CD4-positive, alpha-beta T cell treated with Interleukin-10 for 1 hour (primary cell): Measurements from ENCODE around the gene ATL2.
"Not testable (repeated sequence)": the region's sequence is repeated elsewhere in the genome, so short reads cannot be mapped to it uniquely, and the experiment has no call there.

Experiments used
- DNase-seq: peaks from one replicate; pipeline ENCODE4 v3.0.0-alpha.2; 2020

The ATL2 gene

DNA sequence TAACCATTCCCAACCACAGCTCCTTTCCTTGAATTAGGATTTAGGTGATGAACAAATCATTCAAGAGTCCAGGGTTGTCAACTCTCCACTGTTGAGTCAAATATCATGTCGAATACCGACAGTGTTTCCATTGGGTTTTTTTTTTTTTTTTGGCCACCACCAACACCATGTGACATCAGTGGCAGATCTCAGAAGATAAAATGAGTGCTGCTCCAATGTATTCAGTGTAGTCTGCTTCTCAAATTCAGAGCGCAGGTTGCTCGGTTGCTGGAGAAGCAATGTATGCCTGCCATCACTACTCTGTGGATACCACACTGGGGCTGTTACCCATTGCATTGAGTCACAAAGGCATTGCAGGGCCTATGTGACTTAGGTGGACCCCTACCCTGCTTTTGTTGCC, 10.8 kb upstream of the ATL2 start:
- peak; percentile 22 for DNase-seq

DNA sequence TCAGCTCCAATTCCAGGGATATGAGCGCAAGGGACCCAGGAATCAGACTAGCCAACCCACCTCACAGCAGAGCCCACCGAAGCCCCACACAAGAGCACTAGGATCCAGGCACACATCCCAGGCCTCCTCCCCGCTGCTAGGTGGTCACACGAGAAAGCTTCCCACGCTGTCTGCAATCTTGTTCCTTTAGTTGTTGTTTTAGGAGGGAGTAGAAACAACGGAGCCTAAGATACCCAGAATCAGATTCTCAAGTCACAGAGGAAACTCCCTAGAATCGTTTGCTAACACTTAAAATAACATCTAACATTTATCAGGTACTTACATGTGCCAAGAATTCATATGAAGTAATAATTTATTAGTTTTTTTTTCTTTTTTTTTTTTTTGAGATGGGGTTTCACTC, 9.7 kb upstream of the ATL2 start:
- no peak for DNase-seq

DNA sequence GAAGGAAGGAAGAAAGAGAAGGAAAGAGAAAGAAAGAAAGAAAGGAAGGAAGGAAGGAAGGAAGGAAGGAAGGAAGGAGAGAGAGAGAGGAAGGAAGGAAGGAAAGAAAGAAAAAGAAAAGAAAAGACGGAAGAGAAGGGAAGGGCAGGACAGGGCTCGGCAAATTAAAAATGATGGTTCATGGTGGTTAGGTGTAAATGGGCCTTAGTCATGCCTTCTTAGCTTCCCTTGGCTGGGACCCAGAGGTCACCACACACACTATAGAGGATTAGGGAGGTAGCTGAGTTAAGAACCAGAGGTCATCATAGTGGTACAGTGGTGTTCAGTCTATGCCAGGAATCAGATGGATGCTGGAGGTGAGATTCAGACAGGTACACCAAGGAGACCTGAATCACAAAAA, 9.3 kb upstream of the ATL2 start:
- DNase-seq, result no peak

DNA sequence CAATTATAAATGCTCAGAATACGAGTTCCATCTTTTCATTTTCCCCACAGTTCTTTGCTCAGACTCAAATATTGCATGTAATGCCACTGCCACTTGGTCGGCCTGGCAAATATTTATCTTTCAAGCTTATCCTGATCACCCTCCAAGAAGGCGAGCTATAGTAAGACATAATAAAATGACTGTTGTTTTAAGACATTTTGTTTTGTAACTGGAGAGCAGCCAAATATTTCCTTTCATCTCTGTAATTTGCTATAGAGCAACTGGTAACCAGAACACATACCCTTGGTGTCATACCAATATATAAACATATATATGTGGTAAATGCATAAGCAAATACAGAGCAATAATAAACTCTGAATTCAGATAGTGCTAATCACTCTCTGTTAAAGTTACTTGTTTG, 7.3 kb upstream of the ATL2 start:
- DNase-seq, result no peak

DNA sequence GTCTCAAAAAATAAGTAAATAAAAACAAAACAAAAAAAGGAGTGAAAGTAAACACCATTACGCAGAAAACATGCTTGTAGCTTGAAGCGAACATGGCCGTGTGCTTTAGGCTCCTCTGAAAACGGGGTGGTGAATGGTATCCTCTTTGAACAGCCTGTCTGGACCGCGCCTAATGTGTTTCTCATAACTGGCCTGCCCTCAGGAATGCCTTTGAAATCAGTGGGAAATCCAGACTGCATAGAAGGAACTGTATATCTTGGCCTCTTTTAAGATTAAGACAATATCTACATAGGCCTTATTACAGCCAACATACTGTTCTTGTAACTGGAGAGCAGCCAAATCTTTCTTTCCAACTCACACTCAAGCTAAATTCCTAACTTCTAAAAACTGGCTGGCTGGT, 6.7 kb upstream of the ATL2 start:
- not testable (repeated sequence) for DNase-seq

DNA sequence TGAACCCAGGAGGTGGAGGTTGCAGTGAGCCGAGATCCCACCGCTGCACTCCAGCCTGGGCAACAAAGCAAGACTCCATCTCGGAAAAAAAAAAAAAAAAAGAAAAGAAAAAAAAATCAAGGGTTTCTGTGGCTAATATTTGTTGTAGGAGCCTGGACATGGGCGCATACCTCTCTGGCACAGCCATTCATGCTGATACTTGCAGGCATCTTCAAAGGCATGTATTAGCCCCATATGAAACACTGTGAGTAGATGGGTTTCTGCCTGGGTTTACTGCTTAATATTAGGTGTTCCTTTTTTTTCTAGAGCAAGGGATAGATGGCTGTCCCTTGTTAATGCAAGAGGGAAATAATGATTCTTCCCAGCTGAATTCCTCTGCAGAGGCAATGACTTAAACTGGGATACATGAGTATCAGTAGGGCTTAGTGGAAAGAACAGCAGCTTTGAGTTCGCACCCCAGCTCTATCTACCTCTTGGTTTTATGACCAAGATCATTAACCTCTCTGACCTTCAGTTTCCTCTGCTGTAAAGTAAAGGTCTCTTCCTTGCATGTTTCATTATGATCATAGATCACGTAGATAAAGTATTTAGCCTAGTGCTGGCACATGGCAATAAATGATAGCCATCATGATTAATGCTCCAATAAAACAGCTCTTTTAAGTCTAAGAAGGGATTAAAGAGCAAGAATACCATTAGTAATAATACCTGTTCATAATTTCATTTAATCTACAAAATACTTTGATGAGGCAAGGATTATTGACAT, 4.5 kb upstream of the ATL2 start:
- no peak for DNase-seq

DNA sequence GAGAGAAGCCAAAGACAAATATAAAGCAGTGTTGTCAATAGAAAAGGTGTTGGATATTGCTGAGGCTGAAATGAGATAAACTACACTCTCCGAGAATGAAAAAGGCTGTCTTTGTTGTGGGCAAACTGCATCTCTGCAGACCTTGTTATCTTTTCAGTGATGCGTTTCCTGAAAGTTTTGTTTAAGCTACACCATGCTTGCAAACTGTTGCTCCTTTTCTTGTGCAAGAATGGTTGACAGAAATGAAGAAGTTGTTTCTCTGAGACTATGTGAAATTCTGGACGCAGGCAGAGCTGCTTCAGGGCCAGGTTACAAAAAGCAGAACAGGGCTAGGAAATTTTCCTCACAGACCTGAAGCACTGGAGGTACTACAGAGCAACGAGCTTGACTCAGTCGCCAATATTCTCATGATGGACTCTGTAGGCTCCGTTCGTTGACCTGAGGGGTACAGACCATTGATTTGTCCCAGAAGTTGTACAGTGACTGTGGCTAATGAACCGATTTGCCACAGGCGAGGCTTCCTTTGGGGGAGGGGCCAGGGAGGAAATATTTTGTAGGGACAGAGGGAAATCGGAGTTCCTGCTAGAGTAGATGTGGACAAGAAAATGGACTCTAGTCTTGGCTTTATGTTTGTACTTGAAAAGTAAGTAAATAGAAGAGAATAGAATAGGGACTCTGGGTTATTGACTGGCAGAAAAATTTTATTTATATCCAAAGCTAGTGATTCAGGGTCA, 3.5 kb upstream of the ATL2 start:
- peak; percentile 48 for DNase-seq

DNA sequence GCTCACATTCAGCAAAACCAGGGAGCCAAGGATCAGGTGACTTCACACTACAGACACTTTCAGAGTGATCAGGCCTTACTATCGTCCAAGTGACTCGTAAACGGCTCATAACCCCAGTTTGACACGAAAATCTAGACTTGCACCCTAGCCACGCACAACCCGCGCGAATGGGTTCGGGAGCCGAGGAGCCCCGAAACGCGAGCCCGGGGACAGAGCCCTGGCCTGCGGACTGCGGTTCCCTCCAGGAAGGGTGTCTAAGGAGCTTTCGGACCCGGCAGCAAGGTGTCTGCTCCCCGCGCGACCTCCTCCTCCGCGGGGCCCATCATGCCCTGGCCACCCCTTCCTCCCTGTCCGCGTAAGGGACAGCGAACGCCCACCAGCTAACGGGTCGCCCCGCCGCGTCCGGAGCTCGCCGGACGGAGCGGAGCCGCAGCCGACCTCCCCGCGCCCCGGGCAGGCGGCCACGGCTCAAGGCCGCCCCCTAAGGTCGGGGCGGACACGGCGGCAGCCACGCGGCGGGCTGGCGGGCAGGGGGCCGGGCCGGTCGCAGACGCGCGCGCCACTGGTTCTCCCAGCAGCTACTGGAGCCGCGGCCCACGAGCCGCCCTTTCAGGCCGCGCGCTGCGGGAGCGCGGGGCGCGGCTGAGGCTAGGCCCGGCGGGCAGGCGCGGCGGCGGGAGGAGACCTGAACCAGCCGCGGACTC, 575 bp downstream of the ATL2 start:
- peak; percentile 63 for DNase-seq

DNA sequence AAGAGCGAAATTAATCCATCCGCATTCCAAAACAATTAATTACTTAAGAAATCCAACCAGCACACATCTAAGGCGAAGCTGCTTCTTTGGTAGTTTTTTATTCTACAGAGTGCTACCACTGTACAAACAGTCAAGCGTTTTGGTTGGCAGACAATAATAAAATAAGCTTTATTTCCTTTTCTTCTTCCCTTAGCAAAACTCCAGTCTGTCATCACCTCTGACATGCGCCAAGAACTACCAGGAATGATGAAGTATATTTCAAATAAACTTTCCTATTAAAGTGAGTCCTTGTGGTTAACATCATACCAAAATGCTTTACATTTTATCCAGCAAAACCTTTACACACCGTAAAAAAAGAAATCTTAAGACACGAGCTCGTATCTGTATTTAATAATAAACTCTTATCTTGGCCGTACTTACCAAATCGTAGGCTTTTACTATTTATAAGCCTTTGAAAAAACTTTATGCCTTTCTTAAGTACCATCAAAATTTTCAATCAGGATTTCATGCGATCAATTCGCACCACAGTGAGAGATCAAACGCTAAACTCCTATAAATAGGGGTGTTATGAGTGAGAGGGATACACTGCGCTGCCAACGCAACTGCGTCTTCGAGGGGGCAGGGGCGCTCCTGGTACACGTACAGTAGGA, 1.3 kb downstream of the ATL2 start:
- no peak for DNase-seq

DNA sequence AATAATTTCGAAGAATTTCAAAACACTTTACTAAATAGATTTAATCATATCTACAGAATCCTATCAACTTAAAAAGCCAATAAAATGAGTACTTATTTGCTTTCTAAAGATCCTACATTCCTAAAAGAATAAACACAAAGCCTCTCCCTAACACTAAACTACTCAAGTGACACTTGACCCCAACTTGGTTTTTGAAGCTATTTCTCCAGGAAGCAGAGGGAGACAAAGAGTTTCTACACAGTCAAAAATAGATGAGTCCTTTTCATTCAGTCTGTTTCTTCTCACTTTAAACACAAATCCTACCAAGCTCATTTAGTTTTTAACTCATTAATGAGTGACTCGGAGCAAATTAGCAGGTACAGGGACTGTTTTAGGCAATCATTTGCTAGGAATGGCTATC, 2.1 kb downstream of the ATL2 start:
- DNase-seq, result no peak

DNA sequence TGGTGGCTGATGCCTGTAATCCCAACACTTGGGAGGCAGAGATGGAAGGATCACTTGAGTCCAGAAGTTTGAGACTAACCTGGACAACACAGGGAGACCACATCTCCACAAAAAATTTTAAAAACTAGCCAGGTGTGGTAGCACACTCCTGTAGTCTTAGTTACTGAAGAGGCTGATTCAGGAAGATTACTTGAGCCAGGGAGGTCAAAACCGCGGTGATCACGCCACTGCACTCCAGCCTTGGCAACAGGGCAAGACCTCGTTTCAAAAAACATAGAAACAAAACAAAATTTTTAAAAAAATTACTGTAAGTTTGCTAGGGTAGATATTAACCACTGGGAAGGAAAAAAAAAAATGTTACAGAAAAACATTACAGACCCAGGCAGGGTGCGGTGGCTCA, 5.8 kb downstream of the ATL2 start:
- DNase-seq, result no peak

DNA sequence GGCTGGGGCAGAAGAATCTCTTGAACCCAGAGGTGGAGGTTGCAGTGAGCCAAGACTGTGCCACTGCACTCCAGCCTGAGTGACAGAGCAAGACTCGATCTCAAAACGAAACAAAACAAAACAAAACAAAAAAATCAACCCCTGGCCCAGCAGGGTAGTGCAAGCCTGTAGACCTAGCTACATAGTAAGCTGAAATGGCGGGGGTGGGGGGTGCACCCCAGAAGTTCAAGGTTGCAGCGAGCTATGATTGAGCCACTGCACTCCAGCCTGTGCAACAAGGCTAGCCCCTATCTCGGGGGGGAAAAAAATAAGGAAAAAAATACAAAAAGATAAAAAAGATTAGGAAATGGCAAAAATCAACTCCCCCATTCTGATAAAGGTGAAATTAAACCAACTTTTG, 6.4 kb downstream of the ATL2 start:
- DNase-seq, result no peak

DNA sequence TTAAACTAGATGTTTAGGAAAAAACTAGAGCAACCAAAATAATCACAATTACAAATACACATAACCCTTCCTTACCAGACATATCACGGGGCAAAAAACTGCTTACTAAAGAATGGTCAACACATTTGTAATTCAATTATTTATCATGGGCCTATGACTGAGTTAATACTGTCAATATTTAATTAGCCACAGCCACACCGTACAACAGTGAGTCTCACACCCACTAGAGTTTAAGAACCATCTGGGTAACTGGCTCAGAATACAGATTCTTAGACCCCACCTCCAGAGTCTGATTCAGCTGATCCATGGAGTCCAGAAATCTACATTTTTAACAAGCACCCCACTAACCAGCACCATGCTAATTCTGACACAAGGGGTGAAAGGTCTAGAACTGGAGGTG, 14.8 kb downstream of the ATL2 start:
- DNase-seq, result no peak

DNA sequence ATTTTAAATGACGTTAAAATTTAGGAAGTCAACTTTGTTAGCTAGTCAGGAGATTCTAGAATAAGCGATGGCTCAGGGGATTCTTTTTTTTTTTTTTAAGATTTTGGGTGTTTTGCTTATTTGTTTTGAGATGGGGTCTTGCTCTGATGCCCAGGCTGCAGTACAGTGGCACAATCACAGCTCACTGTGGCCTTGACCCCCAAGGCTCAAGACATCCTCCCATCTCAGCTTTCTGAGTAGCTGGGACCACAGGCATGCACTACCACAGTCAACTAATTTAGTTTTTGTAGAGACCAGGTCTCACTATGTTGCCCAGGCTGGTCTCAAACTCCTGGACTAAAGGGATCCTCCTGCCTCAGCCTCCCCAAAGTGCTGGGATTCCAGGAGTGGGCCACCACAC, 16.9 kb downstream of the ATL2 start:
- no peak for DNase-seq

DNA sequence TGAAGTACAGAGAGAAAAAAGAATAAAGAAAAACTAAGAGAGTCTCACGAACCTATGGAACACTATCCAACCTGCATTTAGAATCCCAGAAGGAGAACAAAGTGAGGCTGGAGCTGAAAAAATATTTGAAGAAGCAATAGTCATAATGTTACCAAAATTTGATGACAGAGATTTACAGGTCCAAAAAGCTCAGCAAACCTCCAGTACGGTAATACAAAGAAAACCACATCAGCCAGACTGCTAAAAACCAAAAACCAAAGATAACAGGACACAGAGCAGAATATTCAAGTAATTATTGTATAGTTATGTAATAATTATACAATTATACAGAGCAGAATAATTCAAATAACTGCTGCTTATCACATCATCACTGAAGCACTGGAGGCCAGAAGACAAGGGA, 23.7 kb downstream of the ATL2 start:
- peak; percentile 8 for DNase-seq

DNA sequence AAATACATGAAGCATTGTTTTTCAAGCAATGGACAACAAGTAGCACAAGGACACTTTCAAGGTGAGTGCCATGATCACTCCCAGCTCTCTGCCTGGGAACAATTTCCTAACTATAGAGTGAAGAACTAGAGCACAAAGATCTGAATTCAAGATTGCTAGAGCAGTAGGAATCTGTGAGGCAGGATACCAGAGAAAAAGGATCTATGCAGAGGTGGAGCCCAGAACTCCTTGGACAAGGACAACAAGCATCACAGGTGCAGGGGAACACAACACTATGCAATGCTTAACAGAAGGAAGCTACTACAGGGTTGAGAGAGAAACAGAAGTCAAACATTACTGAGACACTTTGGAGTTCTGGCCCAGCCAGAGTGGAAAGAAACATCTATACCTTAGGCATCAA, 24.7 kb downstream of the ATL2 start:
- no peak for DNase-seq

DNA sequence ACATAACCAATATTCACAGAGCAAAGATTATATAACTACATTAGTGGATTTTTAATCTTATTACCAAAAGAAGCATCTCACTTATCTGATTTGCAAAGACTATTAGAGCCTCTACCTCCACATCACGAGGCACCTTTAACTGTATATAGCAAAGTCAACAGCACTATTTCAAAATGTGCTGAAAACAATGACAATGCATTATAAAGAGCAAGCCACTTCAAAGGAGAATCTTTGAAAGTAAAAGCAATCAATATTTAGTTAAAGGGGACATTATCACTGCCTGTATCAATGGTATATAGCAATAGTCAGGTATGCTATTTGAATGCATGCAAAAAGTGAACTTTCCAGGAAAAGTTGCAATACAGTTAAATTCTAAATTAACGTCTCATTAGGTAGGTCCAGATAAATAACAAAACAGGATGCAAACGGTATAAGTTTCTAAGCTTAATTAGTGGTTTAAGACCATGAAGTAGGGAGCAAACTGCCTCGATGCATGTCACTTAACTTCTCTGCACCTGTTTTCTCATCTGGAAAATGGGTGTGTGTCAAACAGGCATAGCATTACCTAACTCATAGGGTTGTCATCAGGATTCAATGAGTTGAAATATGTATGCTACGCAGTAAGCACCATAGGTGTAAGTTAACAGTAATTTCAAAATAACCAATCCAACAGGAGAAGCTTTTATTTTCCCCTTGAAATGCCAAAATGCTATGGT, 31.6 kb downstream of the ATL2 start:
- no peak for DNase-seq

DNA sequence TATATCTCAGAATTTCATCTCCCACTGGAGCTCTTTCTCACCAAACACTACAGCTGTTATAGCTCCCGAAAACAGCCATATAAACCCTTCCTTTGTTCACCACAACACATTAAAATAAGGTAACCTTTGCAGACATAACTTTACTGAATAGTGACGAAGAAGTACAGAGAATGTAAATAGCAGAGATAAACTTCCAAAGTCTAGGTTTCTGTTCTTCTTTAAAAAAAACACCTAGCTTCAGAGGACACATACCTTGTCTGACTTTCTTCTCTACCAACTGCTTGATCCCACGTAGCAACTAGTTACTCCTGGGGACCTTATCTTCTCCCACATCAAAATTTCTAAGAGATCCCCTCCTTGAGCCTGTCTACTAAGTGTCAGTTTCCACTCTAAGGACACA, 32.3 kb downstream of the ATL2 start:
- DNase-seq, result no peak

DNA sequence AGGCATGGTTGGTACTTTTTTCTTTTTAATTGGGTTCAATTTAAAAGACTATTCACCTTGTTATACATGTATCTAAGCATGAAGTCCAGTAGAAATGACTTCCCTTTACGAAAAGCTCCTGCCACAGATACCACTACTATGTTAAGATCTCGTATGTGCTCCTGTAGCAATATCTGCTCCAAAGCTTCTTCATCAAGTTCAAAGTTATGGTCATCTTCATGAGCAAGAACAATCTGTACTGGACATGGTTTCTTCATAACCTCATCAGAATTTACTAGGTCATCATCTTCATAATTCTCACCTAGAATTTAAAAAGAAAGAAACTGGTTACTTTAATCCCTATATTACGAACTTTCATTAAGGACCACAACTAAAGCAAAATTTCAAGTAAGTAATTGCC, 33.9 kb downstream of the ATL2 start:
- no peak for DNase-seq

DNA sequence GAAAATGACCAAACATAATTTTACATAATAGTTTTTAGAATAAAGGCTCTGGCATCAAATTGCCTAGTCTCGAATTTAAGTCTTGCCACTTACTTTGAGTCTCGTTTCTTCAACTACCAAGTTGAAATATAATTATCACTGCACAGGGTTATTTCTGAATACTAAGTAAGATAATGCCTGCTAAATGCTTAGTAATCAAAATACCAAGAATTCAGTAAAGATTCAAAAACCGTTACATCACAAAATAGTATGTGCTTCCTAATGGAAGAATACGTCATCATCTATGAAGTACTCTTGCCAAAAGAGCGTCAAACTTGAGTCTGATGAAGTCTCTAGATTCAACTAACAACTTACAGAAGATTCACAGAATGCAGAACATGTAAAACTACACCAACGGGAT, 40.5 kb downstream of the ATL2 start:
- DNase-seq, result no peak

DNA sequence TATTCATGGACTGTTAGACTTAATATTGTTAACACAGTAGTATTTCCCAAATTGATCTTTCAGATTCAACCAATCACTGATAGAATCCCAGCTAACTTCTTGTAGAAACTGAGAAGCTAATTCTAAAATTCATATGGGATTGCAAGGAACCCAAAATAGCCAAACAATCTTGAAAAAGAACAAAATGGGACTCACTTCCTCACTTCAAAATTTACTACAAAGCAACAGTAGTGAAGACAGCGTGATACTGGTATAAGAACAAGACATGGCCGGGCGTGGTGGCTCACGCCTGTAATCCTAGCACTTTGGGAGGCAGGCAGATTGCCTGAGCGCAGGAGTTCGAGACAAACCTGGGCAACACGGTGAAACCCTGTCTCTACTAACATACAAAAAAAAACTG, 46.3 kb downstream of the ATL2 start:
- DNase-seq, result no peak

DNA sequence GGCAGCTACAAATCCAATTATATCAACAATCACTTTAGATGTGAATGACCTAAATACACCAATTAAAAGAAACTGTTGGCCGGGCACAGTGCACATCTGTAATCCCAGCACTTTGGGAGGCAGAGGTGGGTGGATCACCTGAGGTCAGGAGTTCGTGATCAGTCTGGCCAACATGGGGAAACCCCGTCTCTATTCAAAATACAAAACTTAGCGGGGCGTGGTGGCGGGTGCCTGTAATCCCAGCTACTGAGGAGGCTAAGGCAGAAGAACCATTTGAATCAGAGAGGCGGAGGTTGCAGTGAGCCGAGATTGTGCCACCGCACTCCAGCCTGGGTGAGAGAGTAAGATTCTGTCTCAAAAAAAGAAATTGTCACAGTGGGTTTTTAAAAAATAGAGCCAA, 49.5 kb downstream of the ATL2 start:
- no peak for DNase-seq

DNA sequence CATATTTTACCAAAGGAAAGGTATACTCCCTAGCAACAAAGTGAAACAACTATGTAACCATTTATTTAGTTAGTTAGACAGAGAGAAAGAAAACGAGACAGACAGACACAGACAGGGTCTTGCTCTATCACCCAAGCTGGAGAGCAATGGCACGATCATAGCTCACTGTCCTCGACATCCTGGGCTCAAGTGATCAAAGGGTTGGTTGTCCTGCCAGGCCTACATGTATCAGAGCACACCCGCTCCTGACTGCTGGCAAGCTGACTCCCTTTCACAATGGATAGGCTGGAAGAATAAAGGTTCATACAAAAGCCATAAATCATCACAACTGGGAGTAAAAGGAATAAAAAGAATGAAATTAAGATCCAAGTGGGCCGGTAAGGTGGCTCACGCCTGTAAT, 53.5 kb downstream of the ATL2 start:
- no peak for DNase-seq
